T follicular helper cell (primary cell): ENCODE results near the gene NRP2.

Experiments
- DNase-seq: peaks from one replicate; pipeline ENCODE4 v3.0.0-alpha.2; 2020; ENCODE audit warnings: low read depth

Gene NRP2

DNA sequence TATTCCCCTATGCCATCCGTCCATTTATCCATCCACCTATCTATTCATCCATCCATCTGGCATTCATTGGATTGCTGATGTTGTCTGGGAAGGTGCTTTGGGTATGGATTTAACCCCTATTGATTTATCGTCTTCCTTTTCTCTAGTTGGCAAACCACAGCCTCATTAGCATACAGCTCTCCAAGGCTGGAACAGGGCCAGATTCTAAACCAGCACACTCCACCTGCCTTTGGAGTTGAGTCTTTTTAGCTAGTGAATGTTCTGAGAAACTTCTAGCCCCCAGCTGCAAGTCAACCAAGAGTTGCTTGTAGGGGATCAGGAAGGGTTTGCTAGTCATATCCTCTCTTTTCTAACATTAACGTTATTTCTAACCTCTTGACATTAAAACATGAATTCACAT lies 90.7 kb downstream of the NRP2 start:
- DNase-seq, result no peak

DNA sequence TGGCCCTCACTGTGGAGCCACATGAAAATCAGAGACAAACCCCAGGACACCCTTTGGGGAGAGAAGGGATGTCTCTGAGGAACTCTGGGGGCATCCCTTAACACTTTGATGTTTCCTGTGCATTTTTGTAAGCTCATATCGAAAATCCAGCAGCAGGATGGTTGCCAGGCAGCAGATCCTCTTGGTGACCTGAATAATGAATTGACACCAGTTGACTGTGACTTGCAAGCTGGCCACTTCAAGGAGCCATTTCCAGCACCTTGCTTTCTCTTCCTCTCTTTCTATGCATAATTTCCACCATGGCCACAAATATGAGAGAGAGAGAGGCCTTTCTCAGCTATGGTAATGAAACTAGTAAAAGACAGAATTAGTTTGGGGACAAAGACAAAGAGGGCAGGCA lies 91.7 kb downstream of the NRP2 start:
- no peak for DNase-seq

DNA sequence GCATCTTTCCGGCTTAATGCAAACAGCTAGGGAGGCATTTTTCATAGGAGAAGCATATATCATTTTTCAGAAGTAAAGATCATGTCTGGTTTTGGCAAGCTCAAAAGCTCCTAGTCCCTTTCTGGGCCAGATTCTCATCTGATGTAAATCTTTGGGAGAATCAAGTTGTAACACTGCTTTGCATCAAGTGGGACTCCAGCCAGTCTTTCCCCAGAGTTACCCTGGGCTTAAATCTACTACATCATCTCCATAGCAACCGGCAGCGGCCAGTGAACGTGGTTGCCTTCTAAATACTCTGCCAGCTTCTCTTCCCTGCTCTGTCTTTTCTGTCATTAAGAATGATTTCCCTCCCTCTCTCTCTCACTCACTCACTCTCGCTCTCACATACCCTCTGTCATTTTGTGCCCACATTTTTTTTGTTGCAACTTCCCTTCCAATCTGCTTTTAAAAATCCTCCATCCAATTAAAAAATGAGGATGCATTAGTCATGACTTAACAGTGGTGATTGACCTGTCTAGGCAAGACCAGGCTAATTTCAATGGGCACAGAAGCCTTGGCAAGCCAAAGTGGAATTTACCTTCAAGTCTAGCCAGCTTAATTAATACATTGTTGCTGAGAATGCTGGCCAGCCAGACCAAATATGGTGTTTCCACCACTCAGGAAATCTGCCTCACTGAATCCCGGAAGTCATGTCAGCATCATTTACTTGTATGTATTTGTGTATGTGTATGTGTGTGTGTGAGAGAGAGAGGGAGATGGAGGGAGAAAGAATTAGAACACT lies 93.0 kb downstream of the NRP2 start:
- no peak for DNase-seq

DNA sequence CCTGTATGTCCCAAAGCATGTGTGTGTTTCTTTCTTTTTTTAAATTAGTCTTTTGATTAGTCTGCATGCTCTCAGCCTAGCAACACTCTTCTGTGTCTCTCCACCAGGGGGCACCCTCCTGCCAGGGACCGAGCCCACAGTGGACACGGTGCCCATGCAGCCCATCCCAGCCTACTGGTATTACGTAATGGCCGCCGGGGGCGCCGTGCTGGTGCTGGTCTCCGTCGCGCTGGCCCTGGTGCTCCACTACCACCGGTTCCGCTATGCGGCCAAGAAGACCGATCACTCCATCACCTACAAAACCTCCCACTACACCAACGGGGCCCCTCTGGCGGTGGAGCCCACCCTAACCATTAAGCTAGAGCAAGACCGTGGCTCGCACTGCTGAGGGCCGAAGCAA lies 93.8 kb downstream of the NRP2 start:
- no peak for DNase-seq

DNA sequence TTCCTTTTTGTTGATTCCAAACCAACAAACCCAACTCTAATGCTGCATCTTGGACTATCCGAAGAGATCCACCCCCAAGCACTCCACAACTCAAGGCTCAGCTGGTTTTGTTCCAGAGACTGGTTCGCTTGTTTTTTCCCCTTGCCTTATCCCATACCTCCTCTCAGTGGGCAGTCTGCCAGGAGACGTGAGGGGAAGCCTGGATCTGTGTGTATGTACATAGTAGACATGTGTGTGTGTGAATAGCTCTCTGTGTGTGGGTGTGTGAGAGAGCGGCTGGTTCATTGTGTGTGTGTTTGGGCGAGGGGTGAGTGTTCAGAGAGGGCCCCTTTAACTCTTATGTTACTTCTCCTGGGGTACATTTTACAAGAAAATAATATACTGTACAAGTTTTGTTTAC lies 94.4 kb downstream of the NRP2 start:
- no peak for DNase-seq

DNA sequence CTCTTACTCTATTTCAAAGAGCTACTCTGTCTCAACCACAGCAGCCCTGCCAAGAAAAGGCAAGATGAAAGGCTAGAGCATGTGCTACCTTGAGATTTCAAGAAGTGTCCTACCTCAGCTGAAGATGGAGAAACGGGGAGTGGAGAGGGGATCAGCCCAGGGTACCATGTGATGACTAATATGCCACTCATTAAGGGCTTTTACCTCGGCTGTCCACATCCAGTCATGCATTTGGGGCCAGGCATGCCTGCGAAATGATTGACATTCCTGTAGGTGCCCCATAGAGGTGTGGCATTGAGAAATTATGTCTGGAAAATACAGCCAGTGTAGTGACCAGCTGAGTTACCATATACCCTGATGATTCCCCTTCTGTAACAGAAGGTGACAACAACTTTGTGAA lies 96.1 kb downstream of the NRP2 start:
- no peak for DNase-seq

DNA sequence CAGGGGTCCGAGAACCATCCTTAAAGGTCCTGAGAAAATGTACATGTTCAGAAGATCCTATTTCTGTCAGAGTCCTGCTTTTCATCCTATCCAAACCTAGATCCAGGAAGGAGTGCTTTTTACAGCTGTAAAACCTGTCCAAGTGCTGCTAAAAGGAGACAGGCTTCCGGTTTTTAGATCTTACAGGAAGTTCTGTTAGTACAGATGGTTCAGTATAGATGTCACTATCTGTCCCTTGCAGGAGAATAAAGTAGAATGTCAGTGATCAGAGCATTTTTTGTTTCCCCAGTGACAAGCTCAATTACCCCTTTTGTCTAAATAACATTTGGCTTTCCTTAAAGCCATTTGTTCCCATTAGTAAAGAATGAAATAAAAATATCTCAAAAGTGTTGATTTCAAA lies 98.3 kb downstream of the NRP2 start:
- no peak for DNase-seq

DNA sequence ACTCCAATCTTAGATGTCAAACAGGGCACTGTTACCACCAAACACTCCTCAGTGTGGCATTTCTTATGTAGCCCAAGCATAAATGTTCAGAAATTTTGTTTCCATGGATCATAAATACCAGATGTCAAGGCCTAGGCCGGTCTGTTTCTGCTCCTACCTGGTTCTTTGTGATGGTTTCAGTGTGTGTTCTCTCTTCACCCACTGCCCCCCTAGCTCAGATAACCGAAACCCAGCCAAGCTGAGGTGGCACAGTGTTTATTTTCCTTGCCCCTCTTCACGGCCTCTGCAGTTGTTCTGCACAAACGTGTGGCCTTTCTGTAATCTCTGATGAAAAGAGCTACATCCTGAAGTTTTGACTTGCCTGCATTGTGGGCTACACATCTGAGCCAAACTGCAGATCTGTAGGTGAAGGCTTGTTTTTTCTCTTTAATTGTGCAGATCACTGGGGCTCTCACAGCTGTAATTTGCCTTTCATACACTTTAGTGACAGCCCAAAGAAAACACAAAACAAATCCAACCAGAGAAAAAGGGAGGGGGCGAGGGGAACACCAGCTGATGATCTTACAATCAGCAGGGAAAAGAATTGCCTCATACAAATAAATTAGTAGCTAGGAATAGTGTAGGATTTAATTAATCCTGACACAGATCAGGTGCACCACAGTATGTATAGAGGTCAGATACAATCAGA lies 99.1 kb downstream of the NRP2 start:
- DNase-seq, result no peak

DNA sequence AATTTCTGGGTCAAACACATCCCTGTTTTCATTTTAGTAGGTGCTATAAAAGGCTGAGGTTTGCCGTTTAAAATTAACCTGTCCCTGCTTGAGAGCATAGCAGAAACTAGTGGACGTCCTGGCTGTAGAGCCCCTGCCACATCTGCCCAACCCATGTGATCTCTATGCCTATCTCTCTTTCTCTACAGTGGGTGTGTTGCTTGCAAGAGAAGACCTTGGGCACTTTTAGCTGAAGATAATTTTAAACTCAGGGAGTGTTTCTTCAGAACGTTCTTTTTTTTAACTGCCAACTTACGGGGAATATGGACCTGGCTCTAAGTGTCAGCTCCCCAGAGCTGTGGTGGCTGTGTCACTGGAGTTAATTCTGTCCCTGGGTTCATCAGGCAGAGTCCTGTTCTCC lies 100.6 kb downstream of the NRP2 start:
- no peak for DNase-seq

DNA sequence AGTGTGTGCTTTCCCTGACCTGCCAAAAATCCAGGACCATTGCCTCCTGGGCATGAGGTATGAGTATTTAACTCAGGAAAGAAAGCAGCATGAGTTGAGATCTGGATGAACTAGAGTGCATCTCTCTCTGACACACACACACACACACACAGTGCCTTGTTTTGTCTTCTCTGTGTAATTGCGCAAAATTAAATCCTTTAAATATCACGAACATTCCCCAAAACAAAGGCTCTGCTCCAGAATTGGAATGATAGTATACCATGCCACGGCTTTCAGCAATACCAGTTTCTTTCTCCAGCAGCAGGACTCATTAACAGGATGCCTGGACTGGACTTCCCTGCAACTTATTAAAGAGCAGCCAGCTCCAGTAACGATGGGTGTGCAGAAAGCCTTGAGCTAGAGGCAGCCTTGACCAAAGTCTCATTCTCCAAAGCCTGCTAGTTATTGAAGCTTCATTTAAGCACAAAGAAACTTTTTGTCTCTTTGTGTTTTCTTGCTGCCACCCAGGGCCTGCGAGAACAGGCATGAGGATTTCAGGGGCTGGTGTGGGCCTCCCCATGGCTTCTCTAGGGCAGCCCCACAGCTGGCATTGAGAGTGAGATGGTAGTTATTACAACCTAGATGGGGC lies 101.7 kb downstream of the NRP2 start:
- no peak for DNase-seq

DNA sequence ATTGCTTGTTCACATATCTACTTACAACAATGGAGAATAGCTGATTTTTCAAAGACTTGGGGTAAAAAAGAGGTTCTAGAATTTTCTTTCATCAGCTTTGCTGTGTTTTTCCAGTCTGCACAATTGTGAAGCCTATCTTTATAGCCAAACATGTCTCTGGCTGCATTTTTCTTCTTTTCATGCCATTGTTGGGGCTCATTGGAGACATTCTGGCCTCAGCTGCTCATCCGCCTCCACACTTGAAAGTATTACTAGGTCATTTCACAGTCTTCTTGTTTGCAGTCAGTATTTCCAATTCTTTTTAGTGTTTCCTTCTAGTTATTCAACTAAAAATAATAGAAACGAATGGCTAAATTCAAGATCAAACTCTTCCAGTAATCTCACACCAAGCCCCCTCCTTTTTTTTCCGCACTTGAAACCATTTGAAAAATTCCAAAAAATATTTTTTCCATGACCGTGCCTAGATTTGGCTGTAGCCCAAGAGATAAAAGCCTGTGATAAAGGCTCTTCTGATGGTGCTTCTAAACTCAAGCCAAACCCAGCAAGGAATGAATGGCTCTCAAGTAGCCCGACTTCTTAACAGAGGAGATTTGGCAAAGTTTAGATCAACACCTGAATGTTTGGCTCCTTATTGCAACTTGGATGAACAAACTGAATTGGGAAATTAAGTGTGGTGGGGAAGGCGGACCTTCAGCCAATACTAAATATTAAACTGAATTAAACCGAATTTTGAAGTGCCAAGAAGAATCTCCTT lies 103.4 kb downstream of the NRP2 start:
- DNase-seq, result no peak

DNA sequence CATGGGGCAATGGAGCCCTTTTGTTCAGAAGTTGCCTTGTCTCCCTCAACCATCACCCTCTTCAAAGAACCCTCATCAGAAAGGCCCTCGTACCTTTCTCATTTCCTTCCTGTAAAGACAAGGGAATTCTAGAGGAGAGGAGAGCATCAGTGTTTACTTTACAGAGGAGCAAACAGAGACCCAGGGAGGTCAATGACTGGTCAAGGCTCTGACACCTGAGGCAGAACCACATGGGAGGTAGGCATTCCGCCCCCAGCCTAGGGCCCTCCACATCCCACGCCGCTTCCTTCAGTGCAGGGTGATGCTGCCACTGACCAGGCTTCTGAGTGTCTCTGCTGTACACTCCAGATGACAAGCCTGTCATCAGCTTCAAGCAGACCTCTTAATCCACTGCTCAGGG lies 104.7 kb downstream of the NRP2 start:
- DNase-seq, result no peak

DNA sequence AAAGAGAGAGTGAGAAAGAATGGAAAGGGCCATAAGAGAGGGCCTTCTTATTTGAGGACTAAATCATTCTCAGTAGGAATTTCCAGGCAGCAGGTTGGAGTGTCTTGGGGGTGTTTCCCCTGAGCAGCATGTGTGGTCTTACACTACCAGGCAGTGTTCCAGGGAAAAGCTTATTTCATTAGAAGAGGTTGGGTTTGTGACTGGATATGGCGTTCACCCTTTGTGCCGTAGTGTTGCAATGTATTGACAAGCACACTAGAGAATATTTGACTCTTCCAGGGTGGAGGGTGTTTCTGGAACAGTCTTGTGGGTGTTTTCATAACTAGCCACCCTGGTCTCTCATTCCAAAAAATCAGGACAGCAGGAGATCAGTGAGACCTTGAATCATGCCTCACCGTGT lies 105.5 kb downstream of the NRP2 start:
- DNase-seq, result no peak

DNA sequence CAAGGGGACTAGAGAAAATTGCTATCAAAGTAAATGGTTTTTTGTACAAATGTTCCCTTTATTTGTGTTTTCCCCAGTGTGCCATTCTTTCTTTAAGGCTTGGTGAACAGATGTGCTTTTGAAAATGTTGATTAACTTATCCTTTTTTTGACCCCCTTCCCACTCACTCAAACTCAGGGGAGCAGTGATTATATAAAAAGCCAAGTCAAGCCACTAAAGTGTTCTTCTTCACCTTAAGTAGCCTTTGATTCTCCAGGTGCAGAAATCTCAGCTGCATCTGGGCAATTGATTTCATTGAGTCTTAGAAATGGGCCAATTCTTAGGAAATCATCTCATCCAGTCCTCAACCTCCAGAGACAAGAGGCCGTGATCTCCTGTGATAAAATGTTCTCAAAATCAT lies 107.6 kb downstream of the NRP2 start:
- DNase-seq, result no peak

DNA sequence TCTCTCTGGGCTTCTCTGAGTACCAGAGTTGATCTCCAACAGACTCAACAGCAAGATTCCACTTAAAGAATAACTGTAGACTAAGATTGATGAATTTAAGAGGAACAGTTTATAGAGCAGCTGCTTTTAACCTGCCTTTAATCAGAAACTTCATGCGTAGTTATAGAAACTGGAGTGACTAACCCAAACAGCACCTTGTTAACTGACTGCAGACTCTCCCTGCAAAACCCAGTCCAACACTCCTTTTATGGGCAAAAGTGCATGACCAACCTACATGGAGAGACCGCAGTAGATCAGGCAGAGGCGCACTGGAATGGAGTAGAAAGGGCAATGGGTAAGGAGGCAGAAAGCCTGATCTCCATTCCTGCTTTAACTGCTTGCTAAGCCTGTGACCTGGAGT lies 110.6 kb downstream of the NRP2 start:
- DNase-seq, result no peak

DNA sequence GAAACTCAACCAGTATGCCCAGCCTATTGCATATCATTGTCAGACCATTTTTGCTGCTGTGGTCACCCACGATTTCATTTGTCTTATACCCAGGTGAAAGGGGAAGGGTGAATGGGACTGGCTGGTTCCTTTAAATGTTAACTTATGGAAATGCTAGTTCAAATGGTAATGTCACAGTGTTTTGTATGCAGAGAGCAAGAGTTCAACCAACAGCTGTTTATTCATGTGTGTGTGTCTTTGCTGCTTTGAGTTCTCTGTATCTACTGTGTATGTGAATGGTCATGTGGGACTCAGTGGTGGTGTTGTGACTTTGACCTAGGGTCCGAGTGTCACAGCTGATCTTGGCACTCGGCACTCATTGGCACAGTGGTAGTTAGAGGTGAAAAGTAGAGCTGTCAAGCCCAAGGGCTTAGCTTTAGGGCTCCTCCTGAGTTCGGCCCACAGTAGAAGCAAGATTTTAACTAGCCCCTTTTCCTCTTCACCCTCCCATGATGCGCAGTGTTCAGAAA lies 114.6 kb downstream of the NRP2 start:
- no peak for DNase-seq

DNA sequence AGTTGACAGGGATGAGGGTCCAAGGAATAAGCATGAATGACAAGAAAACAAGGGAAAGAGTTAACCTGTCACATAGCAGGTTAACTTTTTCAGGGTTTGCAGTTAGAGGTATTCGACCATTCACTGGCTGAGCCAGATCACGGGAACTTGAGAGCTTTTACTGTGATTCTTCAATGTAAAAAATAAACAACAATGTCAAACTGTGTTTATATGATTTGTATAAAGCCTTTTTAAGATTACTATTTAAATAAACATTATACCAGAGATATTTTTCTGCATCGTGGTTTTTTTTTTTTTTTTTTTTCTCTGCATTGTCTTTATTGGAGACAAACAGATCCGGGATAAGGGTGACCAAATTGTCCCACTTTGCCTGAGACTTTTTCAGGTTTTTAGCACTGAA lies 115.6 kb downstream of the NRP2 start:
- DNase-seq, result no peak

DNA sequence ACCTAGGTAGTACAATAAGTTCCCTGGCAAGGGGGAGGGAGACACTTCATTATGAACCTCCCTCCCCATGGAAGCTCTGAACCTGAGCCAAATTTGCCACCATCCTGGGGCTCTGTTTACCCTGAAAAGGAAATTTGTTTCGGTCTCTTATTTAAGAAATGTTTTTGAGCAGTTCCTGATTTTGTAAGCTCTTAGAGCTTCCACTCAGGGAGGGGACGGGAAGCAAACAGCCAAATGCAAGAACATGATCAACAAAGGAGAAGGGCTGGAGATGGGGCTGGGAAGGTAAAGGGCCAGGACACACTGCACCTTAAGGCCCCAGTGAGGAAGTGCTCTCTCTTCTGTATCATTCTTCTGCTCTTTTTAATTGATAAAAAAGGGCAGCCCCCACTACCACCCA lies 117.9 kb downstream of the NRP2 start:
- no peak for DNase-seq

DNA sequence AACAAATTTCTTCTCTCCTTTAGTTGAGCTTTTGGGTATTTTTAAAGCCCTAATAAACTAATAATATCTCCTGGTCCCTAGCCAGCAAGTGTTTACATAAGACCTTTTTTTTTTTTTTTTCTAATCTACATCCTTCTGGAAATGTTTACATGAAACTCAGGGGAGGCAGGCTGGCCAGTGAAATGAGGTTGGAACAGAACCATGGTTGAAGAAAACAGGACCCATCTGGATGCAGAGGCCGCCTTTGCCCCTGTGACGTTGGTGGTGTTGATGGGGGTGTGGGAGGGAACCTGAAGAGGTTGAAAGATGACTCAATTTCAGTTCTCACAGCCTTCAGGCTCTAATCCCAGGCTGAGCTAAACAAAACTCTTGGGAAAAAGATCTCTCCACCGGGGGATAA lies 118.5 kb downstream of the NRP2 start:
- DNase-seq, result no peak

DNA sequence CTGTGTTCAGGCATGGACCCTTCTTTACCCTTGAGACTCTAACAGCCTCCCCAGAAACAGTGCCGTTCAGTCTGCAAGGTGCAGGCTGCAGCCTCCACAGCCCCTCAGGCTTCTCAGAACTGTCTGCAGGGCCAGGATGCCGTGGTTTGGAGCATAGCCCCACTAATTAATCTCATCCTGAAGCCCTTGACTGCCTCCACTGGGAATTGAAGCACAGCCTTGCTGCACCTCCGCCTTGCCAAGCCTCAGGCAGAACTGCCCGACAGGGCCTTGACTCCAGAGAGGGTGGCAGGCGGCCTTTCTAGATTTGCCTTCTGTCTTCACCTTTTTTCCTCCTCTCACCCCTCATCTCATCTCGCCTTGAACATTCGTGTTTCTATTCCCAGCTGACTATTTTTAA lies 119.8 kb downstream of the NRP2 start:
- no peak for DNase-seq

DNA sequence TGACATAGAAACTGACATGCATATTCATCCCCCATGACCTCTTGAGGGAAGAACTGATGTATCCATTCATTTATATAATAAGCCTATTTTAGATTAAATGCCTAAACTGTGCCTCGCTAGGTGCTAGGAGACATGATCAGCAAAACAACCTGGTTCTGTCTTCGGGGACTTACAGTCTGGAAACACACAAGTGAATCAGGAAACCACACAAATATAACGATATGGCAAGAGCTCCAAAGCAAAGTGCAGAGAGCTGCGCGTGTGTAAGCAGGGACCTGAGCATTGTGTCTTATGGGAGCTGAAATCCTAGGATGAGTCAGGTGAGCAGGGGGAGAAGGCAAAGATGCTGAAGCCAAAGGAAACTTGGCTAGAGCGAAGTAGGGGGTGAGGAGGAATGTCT lies 120.6 kb downstream of the NRP2 start:
- DNase-seq, result no peak

DNA sequence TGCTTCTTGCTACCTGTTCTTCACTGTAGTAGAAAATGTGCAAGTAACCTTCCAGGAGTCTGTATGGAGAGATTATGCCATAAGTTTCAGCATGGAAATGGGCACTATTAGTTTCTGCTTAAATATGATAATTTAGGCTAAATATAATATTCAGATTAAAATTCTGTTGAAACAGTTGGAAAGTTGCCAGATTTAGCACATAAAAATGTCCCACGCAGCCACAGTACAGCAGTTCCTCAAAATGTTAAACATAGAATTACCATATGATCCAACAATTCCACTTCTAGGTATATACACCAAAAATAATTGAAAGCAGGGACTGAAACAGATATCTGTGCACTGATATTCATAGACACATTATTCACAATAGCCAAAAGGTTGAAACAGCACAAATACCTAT lies 121.2 kb downstream of the NRP2 start:
- no peak for DNase-seq

DNA sequence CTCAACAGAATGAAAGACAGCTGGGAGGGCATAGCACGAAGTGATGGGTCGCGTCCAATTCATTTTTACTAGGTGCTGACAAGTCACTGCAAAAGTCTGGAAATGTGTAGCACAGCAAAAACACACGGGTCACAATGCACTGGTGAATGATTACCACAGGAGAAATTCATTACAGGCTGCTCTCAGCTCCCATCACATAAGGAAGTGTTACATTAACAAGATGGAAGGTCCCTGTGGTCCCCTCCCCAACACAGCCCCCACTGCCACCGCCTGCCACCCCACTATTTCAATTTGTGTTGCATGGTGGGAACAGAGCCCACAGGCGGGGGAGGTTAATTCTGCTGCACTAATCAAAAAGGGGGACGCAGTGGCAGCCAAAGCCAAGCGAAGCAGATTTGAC lies 122.8 kb downstream of the NRP2 start:
- no peak for DNase-seq
